ENCODE data around the gene SMURF2.

DNA sequence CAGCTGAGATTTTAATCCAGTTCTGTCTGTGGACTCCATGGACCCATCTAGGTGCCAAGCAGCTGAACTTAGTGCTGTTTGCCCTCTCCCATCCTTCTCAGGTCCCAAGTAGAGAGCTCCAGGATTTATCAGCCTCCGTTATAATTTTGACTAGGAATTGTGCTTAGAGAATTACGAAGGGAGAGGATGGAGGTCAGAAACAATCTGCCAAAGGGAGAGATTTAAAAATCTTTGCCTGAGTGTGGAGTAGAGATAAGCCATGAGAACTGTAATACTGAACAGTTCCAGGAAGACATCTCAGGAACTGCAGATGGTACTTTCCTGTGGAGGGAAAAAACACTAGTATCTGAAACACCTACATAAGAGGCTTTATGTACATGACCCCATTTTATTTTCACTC, 128.3 kb downstream of the SMURF2 start:
- TF ChIP-seq, protein P1, sequence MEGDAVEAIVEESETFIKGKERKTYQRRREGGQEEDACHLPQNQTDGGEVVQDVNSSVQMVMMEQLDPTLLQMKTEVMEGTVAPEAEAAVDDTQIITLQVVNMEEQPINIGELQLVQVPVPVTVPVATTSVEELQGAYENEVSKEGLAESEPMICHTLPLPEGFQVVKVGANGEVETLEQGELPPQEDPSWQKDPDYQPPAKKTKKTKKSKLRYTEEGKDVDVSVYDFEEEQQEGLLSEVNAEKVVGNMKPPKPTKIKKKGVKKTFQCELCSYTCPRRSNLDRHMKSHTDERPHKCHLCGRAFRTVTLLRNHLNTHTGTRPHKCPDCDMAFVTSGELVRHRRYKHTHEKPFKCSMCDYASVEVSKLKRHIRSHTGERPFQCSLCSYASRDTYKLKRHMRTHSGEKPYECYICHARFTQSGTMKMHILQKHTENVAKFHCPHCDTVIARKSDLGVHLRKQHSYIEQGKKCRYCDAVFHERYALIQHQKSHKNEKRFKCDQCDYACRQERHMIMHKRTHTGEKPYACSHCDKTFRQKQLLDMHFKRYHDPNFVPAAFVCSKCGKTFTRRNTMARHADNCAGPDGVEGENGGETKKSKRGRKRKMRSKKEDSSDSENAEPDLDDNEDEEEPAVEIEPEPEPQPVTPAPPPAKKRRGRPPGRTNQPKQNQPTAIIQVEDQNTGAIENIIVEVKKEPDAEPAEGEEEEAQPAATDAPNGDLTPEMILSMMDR (IDR thresholded peaks at IDR 0.05; ENCODE audit: poor library complexity, severe bottlenecking): no peak
- TF ChIP-seq, protein P2, sequence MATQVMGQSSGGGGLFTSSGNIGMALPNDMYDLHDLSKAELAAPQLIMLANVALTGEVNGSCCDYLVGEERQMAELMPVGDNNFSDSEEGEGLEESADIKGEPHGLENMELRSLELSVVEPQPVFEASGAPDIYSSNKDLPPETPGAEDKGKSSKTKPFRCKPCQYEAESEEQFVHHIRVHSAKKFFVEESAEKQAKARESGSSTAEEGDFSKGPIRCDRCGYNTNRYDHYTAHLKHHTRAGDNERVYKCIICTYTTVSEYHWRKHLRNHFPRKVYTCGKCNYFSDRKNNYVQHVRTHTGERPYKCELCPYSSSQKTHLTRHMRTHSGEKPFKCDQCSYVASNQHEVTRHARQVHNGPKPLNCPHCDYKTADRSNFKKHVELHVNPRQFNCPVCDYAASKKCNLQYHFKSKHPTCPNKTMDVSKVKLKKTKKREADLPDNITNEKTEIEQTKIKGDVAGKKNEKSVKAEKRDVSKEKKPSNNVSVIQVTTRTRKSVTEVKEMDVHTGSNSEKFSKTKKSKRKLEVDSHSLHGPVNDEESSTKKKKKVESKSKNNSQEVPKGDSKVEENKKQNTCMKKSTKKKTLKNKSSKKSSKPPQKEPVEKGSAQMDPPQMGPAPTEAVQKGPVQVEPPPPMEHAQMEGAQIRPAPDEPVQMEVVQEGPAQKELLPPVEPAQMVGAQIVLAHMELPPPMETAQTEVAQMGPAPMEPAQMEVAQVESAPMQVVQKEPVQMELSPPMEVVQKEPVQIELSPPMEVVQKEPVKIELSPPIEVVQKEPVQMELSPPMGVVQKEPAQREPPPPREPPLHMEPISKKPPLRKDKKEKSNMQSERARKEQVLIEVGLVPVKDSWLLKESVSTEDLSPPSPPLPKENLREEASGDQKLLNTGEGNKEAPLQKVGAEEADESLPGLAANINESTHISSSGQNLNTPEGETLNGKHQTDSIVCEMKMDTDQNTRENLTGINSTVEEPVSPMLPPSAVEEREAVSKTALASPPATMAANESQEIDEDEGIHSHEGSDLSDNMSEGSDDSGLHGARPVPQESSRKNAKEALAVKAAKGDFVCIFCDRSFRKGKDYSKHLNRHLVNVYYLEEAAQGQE (IDR thresholded peaks at IDR 0.05; ENCODE audit: borderline replicate concordance): no peak
- no peak for TF ChIP-seq RAD21 (conservative IDR thresholded peaks at IDR 0.05)
- no peak for TF ChIP-seq SMC3 (conservative IDR thresholded peaks at IDR 0.05; ENCODE audit: poor library complexity)
- no peak for TF ChIP-seq EP300 (conservative IDR thresholded peaks at IDR 0.05; ENCODE audit: poor library complexity, severe bottlenecking)
- no peak for TF ChIP-seq MXI1 (conservative IDR thresholded peaks at IDR 0.05; ENCODE audit: poor library complexity, severe bottlenecking)
- TF ChIP-seq TAF1 (IDR thresholded peaks at IDR 0.05; ENCODE audit: low read depth): no peak

Data from neural cell (in vitro differentiated cells).